Measurements from ENCODE around the gene TRIM62. TPM values are rescaled to one million over a fixed set of nuclear protein-coding genes. Genes with fewer than 3 reads are reported as not detected.

TRIM62 gene
- total RNA-seq: 3.4 TPM in 2 replicates

DNA sequence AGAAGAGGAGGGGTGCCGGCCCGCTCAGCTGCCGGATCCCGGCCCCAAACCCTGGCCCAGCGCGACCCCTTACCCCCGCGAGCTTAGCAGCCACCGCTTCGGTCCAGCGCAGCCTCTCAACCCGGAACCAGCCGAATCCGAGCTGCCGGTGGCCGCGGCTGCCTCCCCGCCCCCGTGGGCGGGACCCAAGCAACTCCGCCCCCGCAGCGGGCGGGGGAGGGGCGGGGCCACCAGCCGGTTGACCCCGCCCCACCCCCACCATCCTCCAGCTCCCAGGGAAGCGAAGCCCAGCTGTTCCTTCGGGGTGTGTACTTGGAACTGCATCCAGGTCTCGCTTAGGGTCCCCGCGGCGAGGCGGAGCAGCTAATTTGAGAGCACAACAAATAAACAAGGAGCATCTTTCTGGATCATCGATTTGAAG is at the start of gene TRIM62:
TSS of gene TRIM62 (minus strand) at position 123 of the 421 bp plus-strand sequence. CDS start 611 bp downstream, outside the sequence.

Other genes with a start within 250 kb of the TRIM62 start
- 2.6 and 5.1 TPM in 2 replicates for gene RNF19B, start 217.2 kb downstream of the TRIM62 start, total RNA-seq
- 119 and 136 TPM in 2 replicates for gene AK2, start 145.2 kb downstream of the TRIM62 start, total RNA-seq
- gene AZIN2, start 100.9 kb downstream of the TRIM62 start, total RNA-seq: 1.2 and 6.0 TPM in 2 replicates
- 14.6 and 27.9 TPM in 2 replicates for gene ZNF362, start 74.4 kb upstream of the TRIM62 start, total RNA-seq
- not detected in 2 replicates for gene A3GALT2, start 139.1 kb upstream of the TRIM62 start, total RNA-seq
- 116 and 130 TPM in 2 replicates for gene PHC2, start 249.1 kb upstream of the TRIM62 start, total RNA-seq

All from cardiac ventricle fibroblast (primary cell).